Endothelial cell (in vitro differentiated cells): ENCODE data around the gene EDEM2. TPM values are rescaled to one million over a fixed set of nuclear protein-coding genes. Genes with fewer than 3 reads are reported as not detected.

Experiments
- DNase-seq: peaks from one replicate; pipeline ENCODE4 v3.0.0; 2021; ENCODE audit warnings: low spot score
- H3K27ac Mint-ChIP-seq: one replicate; pipeline ENCODE4 v1.8.0; 2021; ENCODE audit warnings: mixed read lengths, inconsistent platforms; ENCODE audit not compliant: unreplicated experiment
- H3K27me3 Mint-ChIP-seq: one replicate; pipeline ENCODE4 v1.8.0; 2021; ENCODE audit warnings: mild to moderate bottlenecking, moderate library complexity, mixed read lengths, inconsistent platforms; ENCODE audit not compliant: unreplicated experiment
- H3K36me3 Mint-ChIP-seq: one replicate; pipeline ENCODE4 v1.8.0; 2021; ENCODE audit warnings: mild to moderate bottlenecking, low read depth, mixed read lengths, inconsistent platforms; ENCODE audit not compliant: unreplicated experiment
- H3K4me1 Mint-ChIP-seq: one replicate; pipeline ENCODE4 v1.8.0; 2021; ENCODE audit warnings: mild to moderate bottlenecking, mixed read lengths, inconsistent platforms; ENCODE audit not compliant: unreplicated experiment
- H3K4me3 Mint-ChIP-seq: one replicate; pipeline ENCODE4 v1.8.0; 2021; ENCODE audit warnings: mild to moderate bottlenecking, mixed read lengths, inconsistent platforms; ENCODE audit not compliant: unreplicated experiment
- H3K9me3 Mint-ChIP-seq: one replicate; pipeline ENCODE4 v1.8.0; 2021; ENCODE audit warnings: mixed read lengths, inconsistent platforms; ENCODE audit not compliant: unreplicated experiment
- CTCF ChIP-seq: fragments of 200-600 bp; sonication (generic); IDR thresholded peaks from one replicate; pipeline ENCODE4 v1.5.0; 2021; ENCODE audit warnings: antibody characterized with exemption; ENCODE audit not compliant: unreplicated experiment
- total RNA-seq: library from RNA; stranded (reverse); fragmentation: NEBNext Ultra II Directional; extraction: Animal tissue kit (Norgen Biotek cat#: 25700); gene quantifications from one replicate; pipeline ENCODE4 v1.2.1, GENCODE V29; 2021; ENCODE audit not compliant: unreplicated experiment

The EDEM2 gene
- total RNA-seq, 1 donor from 2014 or later = 43.5 TPM

DNA sequence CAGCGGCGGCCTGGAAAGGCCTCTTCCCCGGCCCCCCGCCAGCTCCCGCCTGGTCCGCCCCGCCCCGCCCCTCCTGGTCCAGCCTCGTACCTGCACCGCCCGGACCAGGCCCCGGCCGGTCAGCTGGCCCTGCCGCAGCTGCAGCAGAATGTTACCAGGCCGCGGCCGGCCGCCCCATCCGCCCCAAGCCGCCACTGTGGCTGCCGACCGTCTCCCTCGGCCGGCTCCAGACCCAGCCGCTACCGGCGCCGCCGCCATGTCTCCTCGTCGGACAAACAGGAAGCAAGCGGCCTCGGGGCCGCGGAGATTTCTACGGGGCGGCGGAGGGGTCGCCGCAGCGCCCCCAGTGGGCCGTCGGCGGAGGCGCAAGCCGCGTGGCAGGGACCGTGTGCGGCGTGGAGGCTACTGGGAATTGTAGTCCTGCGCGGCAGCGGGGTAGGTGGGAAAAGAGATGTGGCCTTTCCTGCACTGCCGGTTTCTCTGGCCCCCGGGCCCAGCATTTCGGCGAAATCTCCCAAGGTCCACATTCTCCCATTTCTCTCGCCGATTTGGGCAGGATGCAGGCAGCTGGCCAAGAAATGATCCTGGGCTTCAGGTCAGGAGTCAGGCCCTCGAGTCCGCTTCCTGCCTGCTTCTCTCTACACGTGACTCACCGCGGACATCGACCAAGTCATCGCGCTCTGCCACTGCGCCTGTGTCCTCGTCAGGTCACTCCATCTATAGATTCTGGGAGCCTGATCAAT lies 54.4 kb downstream of the EDEM2 start, which contains the start of gene TRPC4AP:
TRPC4AP (minus strand) TSS at position 284 of the 743 bp plus-strand sequence; CDS start at position 258, 26 bp downstream.
- peak; percentile 98 for TF ChIP-seq CTCF
- peaks cover 8% of the 10 kb centered on the region for H3K27me3 Mint-ChIP-seq
- DNase-seq = peak; percentile 90
- peak within 1 kb of the TSS; percentile 86 for H3K27ac Mint-ChIP-seq
- H3K36me3 Mint-ChIP-seq = peaks cover 8% of the 10 kb centered on the region
- H3K4me1 Mint-ChIP-seq = peaks cover 23% of the 10 kb centered on the region
- peak within 1 kb of the TSS; percentile 94 for H3K4me3 Mint-ChIP-seq
- no peaks in the 10 kb centered on the region for H3K9me3 Mint-ChIP-seq

DNA sequence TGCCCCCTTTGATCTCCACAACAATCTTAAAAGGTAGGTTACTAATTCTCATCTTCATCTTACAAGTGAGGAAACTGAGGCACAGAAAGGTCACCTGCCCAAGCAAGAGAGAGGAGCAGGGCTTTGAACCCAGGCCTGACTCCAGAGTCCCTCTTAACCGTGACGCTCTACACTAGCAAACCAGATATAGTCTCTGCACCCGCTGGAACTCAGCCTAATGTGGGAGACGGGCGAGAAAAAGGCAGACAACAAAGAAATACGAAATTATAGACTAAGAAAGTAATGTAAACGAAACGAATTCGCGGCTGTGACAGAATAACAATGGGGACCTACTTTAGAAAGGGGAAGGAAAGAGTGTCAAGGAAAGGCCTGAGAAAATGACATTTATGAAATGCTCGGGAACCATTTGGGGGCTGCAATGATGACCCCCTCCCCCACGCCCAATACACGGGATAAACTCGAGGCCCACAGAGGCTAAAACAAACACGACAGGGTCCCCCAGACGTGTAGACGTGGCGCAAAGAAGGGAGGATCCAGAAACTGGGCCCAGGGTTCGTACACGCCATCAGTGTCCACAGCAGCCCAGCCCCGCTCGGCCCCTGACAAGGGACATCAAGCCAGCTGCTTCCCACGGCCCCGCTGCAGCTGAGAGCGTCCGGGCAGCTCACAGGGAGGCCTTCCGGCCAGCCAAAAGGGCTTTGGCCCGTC lies 55.2 kb downstream of the EDEM2 start:
- Mint-ChIP-seq H3K27ac (peak overlapping the region; percentile 86), H3K4me1 (peaks cover 23% of the 10 kb centered on the region), H3K36me3 (peaks cover 8% of the 10 kb centered on the region), H3K9me3 (no peaks in the 10 kb centered on the region), H3K4me3 (peak overlapping the region; percentile 94), H3K27me3 (peaks cover 8% of the 10 kb centered on the region)
- TF ChIP-seq CTCF = no peak
- DNase-seq = no peak

- Mint-ChIP-seq H3K9me3 (no peaks in the 10 kb centered on the region), H3K4me3 (peak overlapping the region; percentile 2), H3K27ac (no peak overlapping the region), H3K4me1 (peaks cover 26% of the 10 kb centered on the region), H3K36me3 (peaks cover 8% of the 10 kb centered on the region), H3K27me3 (peaks cover 9% of the 10 kb centered on the region)
- no peak for TF ChIP-seq CTCF
- no peak for DNase-seq
Observed at GRCh38 chr20:35088231-35089145, 58.6 kb downstream of the EDEM2 start.

- H3K27me3 Mint-ChIP-seq = peaks cover 6% of the 10 kb centered on the region
- peaks cover 22% of the 10 kb centered on the region for H3K4me1 Mint-ChIP-seq
- no peaks in the 10 kb centered on the region for H3K9me3 Mint-ChIP-seq
- no peak for DNase-seq
- H3K36me3 Mint-ChIP-seq = peaks cover 8% of the 10 kb centered on the region
- no peak for TF ChIP-seq CTCF
- H3K4me3 Mint-ChIP-seq = no peak overlapping the region
- no peak overlapping the region for H3K27ac Mint-ChIP-seq
Observed at GRCh38 chr20:35087791-35088190, 59.3 kb downstream of the EDEM2 start.
